K562 (cell line): Measurements from ENCODE around the gene FAM167B. TPM values are rescaled to one million over a fixed set of nuclear protein-coding genes. Genes with fewer than 3 reads are reported as not detected.
A peak's percentile ranks its signal among the peaks of the same experiment; 100 is the strongest.

Experiments used
- BCOR ChIP-seq: fragments of 450-650 bp; IDR thresholded peaks from 2 replicates; pipeline ENCODE4 v1.6.1; 2016
- DDX20 ChIP-seq: fragments of 450-650 bp; IDR thresholded peaks from 2 replicates; pipeline ENCODE4 v1.6.1; 2016; ENCODE audit warnings: missing genetic modification characterization, low read depth, mild to moderate bottlenecking, missing compliant biosample characterization, moderate library complexity
- GATAD2A ChIP-seq: fragments of 450-650 bp; IDR thresholded peaks from 2 replicates; pipeline ENCODE4 v1.6.1; 2017
- KLF6 ChIP-seq: fragments of 250-450 bp; sonication (Bioruptor Pico); IDR thresholded peaks from 2 replicates; pipeline ENCODE4 v1.4.0; 2020; ENCODE audit warnings: mild to moderate bottlenecking, moderate library complexity, borderline replicate concordance
- MAZ ChIP-seq, 2 experiments: fragments of 450-650 bp in 1 of 2; sonication (generic) in 1 of 2; formaldehyde crosslinking; IDR thresholded peaks in 1 of 2; conservative IDR thresholded peaks in 1 of 2; 2 replicates each; pipeline versions ENCODE4 v1.4.0 to v1.5.0; 2020; ENCODE audit warnings: mild to moderate bottlenecking in 1 of 2, missing genetic modification reagents in 1 of 2
- SMARCE1 ChIP-seq: fragments of 450-650 bp; IDR thresholded peaks from 2 replicates; pipeline ENCODE4 v1.7.1; 2016; ENCODE audit warnings: mild to moderate bottlenecking
- SREBF1 ChIP-seq: fragments of 150-350 bp; IDR thresholded peaks from 2 replicates; pipeline ENCODE4 v1.6.1; 2014; ENCODE audit warnings: antibody characterized with exemption, low read depth, low read length, borderline replicate concordance
- TEAD4 ChIP-seq, 2 experiments: sonication (generic) in 1 of 2; formaldehyde crosslinking in 1 of 2; IDR thresholded peaks; 2 replicates each; pipeline versions ENCODE4 v1.6.1 to v1.8.0; 2012 to 2022; ENCODE audit warnings: borderline replicate concordance in 1 of 2, inconsistent platforms in 1 of 2, low read length in 1 of 2, mild to moderate bottlenecking in 1 of 2, missing genetic modification reagents in 1 of 2
- ZNF445 ChIP-seq: fragments of 250-450 bp; sonication (Bioruptor Pico); IDR thresholded peaks from 2 replicates; pipeline ENCODE4 v1.4.0; 2020; ENCODE audit warnings: low read depth, mild to moderate bottlenecking, moderate library complexity
- ZNF77 ChIP-seq: fragments of 250-450 bp; sonication (Bioruptor Pico); IDR thresholded peaks from 2 replicates; pipeline ENCODE4 v1.5.0; 2020
- polyA plus RNA-seq, 8 experiments: library from polyadenylated mRNA; depleted of rRNA in 4 of 8; stranded (reverse) in 5 of 8; unstranded in 3 of 8; fragments of >200 nt; fragmentation: Nextera tagmentation in 2 of 8; fragmentation: Illumina TruSeq in 1 of 8; extraction: Ambion mirVana in 2 of 8; extraction: Trizol in 1 of 8; gene quantifications; 2 replicates each; pipeline versions ENCODE4 v1.2.1 to v1.2.3, GENCODE V29; 2011 to 2014; ENCODE audit warnings: inconsistent platforms in 1 of 8, missing spikeins in 1 of 8
- total RNA-seq, 7 experiments: library from RNA; depleted of rRNA in 6 of 7; stranded (reverse); fragments of >200 nt in 6 of 7; fragmentation: Illumina TruSeq in 2 of 7; extraction: Trizol in 2 of 7; gene quantifications; 2 replicates each; pipeline versions ENCODE4 v1.2.1 to v1.2.3, GENCODE V29; 2011 to 2021; ENCODE audit warnings: low replicate concordance in 1 of 7
- TF ChIP-seq, protein P1 (sequence below): fragments of 200-600 bp; sonication (generic); IDR thresholded peaks from one replicate; pipeline ENCODE4 v1.6.1; 2012; ENCODE audit warnings: mild to moderate bottlenecking, low read depth, low read length, inconsistent platforms
- TF ChIP-seq, protein P2 (sequence below): sonication (generic); formaldehyde crosslinking; IDR thresholded peaks from 2 replicates; pipeline ENCODE4 v1.8.0; 2022; ENCODE audit warnings: mild to moderate bottlenecking, missing genetic modification reagents
- TF ChIP-seq, protein P3 (sequence below): fragments of 450-650 bp; IDR thresholded peaks from 2 replicates; pipeline ENCODE4 v1.6.1; 2018; ENCODE audit warnings: mild to moderate bottlenecking, low read depth; ENCODE audit not compliant: partially characterized antibody

Gene FAM167B
- total and polyA plus RNA-seq, 9 of the 15 experiments (the other 6 are each of a cell fraction or from before 2014, with no cell fraction given): not detected

DNA sequence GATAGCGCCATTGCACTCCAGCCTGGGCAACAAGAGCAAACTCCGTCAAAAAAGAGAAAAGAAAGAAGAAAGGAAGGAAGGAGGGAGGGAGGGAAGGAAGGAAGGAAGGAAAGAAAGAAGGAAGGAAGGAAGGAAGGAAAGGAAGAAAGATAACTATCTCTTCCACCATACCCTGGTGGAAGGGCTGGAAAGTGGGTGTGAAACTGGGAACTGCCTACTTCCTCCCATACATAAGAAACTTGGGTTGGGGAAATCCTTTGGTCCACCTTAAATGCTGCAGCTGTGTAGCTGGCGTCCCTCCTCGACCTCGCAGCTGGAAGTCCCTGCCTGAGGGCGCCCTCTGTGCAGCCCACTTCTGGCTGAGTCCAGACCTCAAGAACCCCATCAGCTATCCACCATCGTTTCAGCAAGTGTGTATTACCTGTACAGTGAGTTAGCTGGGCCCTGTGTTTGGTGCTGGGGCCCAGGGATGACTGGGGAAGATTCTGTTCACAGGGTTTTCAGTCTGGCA lies 4.6 kb upstream of the FAM167B start (continued):
- TF ChIP-seq, protein P1, sequence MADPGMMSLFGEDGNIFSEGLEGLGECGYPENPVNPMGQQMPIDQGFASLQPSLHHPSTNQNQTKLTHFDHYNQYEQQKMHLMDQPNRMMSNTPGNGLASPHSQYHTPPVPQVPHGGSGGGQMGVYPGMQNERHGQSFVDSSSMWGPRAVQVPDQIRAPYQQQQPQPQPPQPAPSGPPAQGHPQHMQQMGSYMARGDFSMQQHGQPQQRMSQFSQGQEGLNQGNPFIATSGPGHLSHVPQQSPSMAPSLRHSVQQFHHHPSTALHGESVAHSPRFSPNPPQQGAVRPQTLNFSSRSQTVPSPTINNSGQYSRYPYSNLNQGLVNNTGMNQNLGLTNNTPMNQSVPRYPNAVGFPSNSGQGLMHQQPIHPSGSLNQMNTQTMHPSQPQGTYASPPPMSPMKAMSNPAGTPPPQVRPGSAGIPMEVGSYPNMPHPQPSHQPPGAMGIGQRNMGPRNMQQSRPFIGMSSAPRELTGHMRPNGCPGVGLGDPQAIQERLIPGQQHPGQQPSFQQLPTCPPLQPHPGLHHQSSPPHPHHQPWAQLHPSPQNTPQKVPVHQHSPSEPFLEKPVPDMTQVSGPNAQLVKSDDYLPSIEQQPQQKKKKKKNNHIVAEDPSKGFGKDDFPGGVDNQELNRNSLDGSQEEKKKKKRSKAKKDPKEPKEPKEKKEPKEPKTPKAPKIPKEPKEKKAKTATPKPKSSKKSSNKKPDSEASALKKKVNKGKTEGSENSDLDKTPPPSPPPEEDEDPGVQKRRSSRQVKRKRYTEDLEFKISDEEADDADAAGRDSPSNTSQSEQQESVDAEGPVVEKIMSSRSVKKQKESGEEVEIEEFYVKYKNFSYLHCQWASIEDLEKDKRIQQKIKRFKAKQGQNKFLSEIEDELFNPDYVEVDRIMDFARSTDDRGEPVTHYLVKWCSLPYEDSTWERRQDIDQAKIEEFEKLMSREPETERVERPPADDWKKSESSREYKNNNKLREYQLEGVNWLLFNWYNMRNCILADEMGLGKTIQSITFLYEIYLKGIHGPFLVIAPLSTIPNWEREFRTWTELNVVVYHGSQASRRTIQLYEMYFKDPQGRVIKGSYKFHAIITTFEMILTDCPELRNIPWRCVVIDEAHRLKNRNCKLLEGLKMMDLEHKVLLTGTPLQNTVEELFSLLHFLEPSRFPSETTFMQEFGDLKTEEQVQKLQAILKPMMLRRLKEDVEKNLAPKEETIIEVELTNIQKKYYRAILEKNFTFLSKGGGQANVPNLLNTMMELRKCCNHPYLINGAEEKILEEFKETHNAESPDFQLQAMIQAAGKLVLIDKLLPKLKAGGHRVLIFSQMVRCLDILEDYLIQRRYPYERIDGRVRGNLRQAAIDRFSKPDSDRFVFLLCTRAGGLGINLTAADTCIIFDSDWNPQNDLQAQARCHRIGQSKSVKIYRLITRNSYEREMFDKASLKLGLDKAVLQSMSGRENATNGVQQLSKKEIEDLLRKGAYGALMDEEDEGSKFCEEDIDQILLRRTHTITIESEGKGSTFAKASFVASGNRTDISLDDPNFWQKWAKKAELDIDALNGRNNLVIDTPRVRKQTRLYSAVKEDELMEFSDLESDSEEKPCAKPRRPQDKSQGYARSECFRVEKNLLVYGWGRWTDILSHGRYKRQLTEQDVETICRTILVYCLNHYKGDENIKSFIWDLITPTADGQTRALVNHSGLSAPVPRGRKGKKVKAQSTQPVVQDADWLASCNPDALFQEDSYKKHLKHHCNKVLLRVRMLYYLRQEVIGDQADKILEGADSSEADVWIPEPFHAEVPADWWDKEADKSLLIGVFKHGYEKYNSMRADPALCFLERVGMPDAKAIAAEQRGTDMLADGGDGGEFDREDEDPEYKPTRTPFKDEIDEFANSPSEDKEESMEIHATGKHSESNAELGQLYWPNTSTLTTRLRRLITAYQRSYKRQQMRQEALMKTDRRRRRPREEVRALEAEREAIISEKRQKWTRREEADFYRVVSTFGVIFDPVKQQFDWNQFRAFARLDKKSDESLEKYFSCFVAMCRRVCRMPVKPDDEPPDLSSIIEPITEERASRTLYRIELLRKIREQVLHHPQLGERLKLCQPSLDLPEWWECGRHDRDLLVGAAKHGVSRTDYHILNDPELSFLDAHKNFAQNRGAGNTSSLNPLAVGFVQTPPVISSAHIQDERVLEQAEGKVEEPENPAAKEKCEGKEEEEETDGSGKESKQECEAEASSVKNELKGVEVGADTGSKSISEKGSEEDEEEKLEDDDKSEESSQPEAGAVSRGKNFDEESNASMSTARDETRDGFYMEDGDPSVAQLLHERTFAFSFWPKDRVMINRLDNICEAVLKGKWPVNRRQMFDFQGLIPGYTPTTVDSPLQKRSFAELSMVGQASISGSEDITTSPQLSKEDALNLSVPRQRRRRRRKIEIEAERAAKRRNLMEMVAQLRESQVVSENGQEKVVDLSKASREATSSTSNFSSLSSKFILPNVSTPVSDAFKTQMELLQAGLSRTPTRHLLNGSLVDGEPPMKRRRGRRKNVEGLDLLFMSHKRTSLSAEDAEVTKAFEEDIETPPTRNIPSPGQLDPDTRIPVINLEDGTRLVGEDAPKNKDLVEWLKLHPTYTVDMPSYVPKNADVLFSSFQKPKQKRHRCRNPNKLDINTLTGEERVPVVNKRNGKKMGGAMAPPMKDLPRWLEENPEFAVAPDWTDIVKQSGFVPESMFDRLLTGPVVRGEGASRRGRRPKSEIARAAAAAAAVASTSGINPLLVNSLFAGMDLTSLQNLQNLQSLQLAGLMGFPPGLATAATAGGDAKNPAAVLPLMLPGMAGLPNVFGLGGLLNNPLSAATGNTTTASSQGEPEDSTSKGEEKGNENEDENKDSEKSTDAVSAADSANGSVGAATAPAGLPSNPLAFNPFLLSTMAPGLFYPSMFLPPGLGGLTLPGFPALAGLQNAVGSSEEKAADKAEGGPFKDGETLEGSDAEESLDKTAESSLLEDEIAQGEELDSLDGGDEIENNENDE: no peak
- TF ChIP-seq DDX20 (tag): no peak
- no peak for TF ChIP-seq MAZ (CRISPR knock-in tag; conservative IDR thresholded peaks at IDR 0.05 in 1 of 2, IDR thresholded peaks at IDR 0.05 in 1 of 2)
- TF ChIP-seq, protein P2, sequence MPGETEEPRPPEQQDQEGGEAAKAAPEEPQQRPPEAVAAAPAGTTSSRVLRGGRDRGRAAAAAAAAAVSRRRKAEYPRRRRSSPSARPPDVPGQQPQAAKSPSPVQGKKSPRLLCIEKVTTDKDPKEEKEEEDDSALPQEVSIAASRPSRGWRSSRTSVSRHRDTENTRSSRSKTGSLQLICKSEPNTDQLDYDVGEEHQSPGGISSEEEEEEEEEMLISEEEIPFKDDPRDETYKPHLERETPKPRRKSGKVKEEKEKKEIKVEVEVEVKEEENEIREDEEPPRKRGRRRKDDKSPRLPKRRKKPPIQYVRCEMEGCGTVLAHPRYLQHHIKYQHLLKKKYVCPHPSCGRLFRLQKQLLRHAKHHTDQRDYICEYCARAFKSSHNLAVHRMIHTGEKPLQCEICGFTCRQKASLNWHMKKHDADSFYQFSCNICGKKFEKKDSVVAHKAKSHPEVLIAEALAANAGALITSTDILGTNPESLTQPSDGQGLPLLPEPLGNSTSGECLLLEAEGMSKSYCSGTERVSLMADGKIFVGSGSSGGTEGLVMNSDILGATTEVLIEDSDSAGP: no peak
- TF ChIP-seq, protein P3, sequence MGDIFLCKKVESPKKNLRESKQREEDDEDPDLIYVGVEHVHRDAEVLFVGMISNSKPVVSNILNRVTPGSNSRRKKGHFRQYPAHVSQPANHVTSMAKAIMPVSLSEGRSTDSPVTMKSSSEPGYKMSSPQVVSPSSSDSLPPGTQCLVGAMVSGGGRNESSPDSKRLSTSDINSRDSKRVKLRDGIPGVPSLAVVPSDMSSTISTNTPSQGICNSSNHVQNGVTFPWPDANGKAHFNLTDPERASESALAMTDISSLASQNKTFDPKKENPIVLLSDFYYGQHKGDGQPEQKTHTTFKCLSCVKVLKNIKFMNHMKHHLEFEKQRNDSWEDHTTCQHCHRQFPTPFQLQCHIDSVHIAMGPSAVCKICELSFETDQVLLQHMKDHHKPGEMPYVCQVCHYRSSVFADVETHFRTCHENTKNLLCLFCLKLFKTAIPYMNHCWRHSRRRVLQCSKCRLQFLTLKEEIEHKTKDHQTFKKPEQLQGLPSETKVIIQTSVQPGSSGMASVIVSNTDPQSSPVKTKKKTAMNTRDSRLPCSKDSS: no peak
- no peak for TF ChIP-seq SREBF1
- 0 out of 2 replicates have a peak, but pooled peaks have one; percentile 48 for TF ChIP-seq SMARCE1
- no peak for TF ChIP-seq ZNF77
- no peak for TF ChIP-seq TEAD4 (IDR thresholded peaks at IDR 0.05; ENCODE audit: low read length)
- no peak for TF ChIP-seq TEAD4 (CRISPR knock-in tag; IDR thresholded peaks at IDR 0.05; ENCODE audit: borderline replicate concordance)
- TF ChIP-seq GATAD2A: 0 out of 2 replicates have a peak, but pooled peaks have one; percentile 24
- peak; percentile 4; the same call in 1 of the 2 replicates for TF ChIP-seq BCOR
- no peak for TF ChIP-seq ZNF445
- TF ChIP-seq KLF6: no peak
